GM12878 (cell line): ENCODE measurements around the gene TTLL11. TPM values are rescaled to one million over a fixed set of nuclear protein-coding genes. Genes with fewer than 3 reads are reported as not detected.

Source experiments
- ATAC-seq: fragments of 200-7000 bp; cut with Tn5 transposase; 3 replicates; pipeline ENCODE4 v1.9.1; 2020; ENCODE audit warnings: mild to moderate bottlenecking, moderate library complexity
- BruUV-seq: library from RNA; stranded (reverse); fragments of 400-500 nt; replicated peaks from 2 replicates; lab custom pipeline; 2021; lab: Mats Ljungman, UMichigan
- CTCF ChIA-PET: fragments of 300-600 bp; sonication (Branson Sonifier 250); formaldehyde crosslinking; extraction: SDS; loops from one replicate; lab custom pipeline; 2021; ENCODE audit warnings: inconsistent platforms; lab: Yijun Ruan, JAX
- POLR2A ChIA-PET: fragments of 350-600 bp; formaldehyde crosslinking; extraction: SDS; loops from one replicate; lab custom pipeline; 2021; ENCODE audit warnings: inconsistent platforms; lab: Charles Lee
- RAD21 ChIA-PET: fragments of 300-600 bp; sonication (Branson Sonifier 250); formaldehyde crosslinking; loops from one replicate; lab custom pipeline; 2023; ENCODE audit warnings: antibody characterized with exemption; ENCODE audit not compliant: unreplicated experiment; lab: Charles Lee
- SMC1A ChIA-PET: fragments of 300-600 bp; sonication (Branson Sonifier 250); formaldehyde crosslinking; loops from one replicate; lab custom pipeline; 2023; ENCODE audit not compliant: unreplicated experiment, uncharacterized antibody; lab: Charles Lee
- DNase-seq: peaks from one replicate; pipeline ENCODE4 v3.0.0-alpha.2; 2011; ENCODE audit warnings: low read depth, low spot score
- FAIRE-seq: peaks from 3 replicates; lab custom pipeline; 2011; peaks lifted over from hg19 to GRCh38; lab: Jason Lieb, UNC
- H2AFZ ChIP-seq: 2 replicates; pipeline ENCODE4 v1.6.0; 2011; ENCODE audit warnings: low read depth, low read length, control low read depth; ENCODE audit not compliant: control insufficient read depth
- H3K27ac ChIP-seq: 2 replicates; pipeline ENCODE4 v1.5.1; 2011; ENCODE audit warnings: control low read depth; ENCODE audit not compliant: control insufficient read depth, insufficient read depth
- H3K27me3 ChIP-seq, 2 experiments: replicated peaks in 1 of 2; 2 replicates each; pipeline versions ENCODE4 v1.6.0 to v1.6.1; 2011; ENCODE audit warnings: low read length in 1 of 2; ENCODE audit not compliant: control insufficient read depth in 2 of 2, insufficient read depth in 2 of 2
- H3K36me3 ChIP-seq, 2 experiments: 2 replicates each; pipeline ENCODE4 v1.5.1; 2011; ENCODE audit warnings: low read length in 1 of 2; ENCODE audit not compliant: control insufficient read depth in 2 of 2, insufficient read depth in 2 of 2
- H3K4me1 ChIP-seq: 2 replicates; pipeline ENCODE4 v1.6.1; 2011; ENCODE audit warnings: mild to moderate bottlenecking, low read length, moderate library complexity, mixed read lengths; ENCODE audit not compliant: control insufficient read depth, insufficient read depth
- H3K4me2 ChIP-seq: 2 replicates; pipeline ENCODE4 v1.6.0; 2011; ENCODE audit warnings: control low read depth; ENCODE audit not compliant: control insufficient read depth, insufficient read depth
- H3K4me3 ChIP-seq: fragments of 200-600 bp; sonication (generic); 2 replicates; pipeline ENCODE4 v1.5.1; 2016
- H3K79me2 ChIP-seq: 2 replicates; pipeline ENCODE4 v1.6.0; 2011; ENCODE audit warnings: low read length; ENCODE audit not compliant: control insufficient read depth, insufficient read depth
- H3K9ac ChIP-seq: 2 replicates; pipeline ENCODE4 v1.8.0; 2011; ENCODE audit warnings: low read length, control low read depth, mixed read lengths; ENCODE audit not compliant: control insufficient read depth, insufficient read depth
- H3K9me3 ChIP-seq: replicated peaks from 3 replicates; pipeline ENCODE4 v1.5.1; 2011; ENCODE audit warnings: mild to moderate bottlenecking, low read length; ENCODE audit not compliant: control insufficient read depth, insufficient read depth
- H4K20me1 ChIP-seq: 2 replicates; pipeline ENCODE4 v1.6.0; 2011; ENCODE audit not compliant: control insufficient read depth, insufficient read depth
- CBX3 ChIP-seq: fragments of 200-600 bp; sonication (generic); IDR thresholded peaks from 2 replicates; pipeline ENCODE4 v1.6.1; 2016; ENCODE audit warnings: low read depth, borderline replicate concordance
- CUX1 ChIP-seq: IDR thresholded peaks from 2 replicates; pipeline ENCODE4 v1.6.1; 2012; ENCODE audit warnings: improper control_type of control experiment, low read depth, low read length; ENCODE audit not compliant: insufficient replicate concordance
- EED ChIP-seq: sonication (generic); IDR thresholded peaks from 2 replicates; pipeline ENCODE4 v1.6.1; 2016; ENCODE audit warnings: antibody characterized with exemption, low read depth
- EP300 ChIP-seq, 2 experiments: fragments of 150-350 bp in 1 of 2; IDR thresholded peaks; 2 replicates each; pipeline ENCODE4 v1.6.1; 2011 to 2012; ENCODE audit warnings: low read depth in 2 of 2, low read length in 2 of 2, borderline replicate concordance in 1 of 2, improper control_type of control experiment in 1 of 2, inconsistent platforms in 1 of 2; ENCODE audit not compliant: control insufficient read depth in 1 of 2
- HCFC1 ChIP-seq: fragments of 150-350 bp; IDR thresholded peaks from 2 replicates; pipeline ENCODE4 v1.6.1; 2014; ENCODE audit warnings: low read length
- JUND ChIP-seq: IDR thresholded peaks from 2 replicates; pipeline ENCODE4 v1.6.1; 2012; ENCODE audit warnings: low read depth, mild to moderate bottlenecking, low read length, improper control_type of control experiment, moderate library complexity
- PBX3 ChIP-seq: IDR thresholded peaks from 2 replicates; pipeline ENCODE4 v1.6.1; 2011; ENCODE audit warnings: mild to moderate bottlenecking, low read depth, low read length, moderate library complexity; ENCODE audit not compliant: insufficient replicate concordance
- POLR2AphosphoS2 ChIP-seq: IDR thresholded peaks from 2 replicates; pipeline ENCODE4 v1.6.1; 2011; ENCODE audit warnings: low read depth, mild to moderate bottlenecking, low read length, improper control_type of control experiment, moderate library complexity
- RUNX3 ChIP-seq: IDR thresholded peaks from 2 replicates; pipeline ENCODE4 v1.6.1; 2012; ENCODE audit warnings: low read length, inconsistent platforms
- TCF7 ChIP-seq: IDR thresholded peaks from 2 replicates; pipeline ENCODE4 v1.6.1; 2014; ENCODE audit warnings: antibody characterized with exemption, borderline replicate concordance
- WGBS: methylation state at CpG from one replicate; pipeline ENCODE4 v1.1.6; 2016; ENCODE audit warnings: low lambda C conversion rate; ENCODE audit not compliant: insufficient replicate concordance, insufficient coverage; ENCODE audit errors: missing lambda C conversion rate; 5-methylcytosine and 5-hydroxymethylcytosine counted together
- in situ Hi-C: fragments of 300-500 bp; cut with MboI; formaldehyde crosslinking; loops from 9 replicates; pipeline ENCODE4 v1.14.3; 2018; ENCODE audit warnings: mixed read lengths
- intact Hi-C: fragments of 100-400 bp; cut with micrococcal nuclease; formaldehyde crosslinking; loops from one replicate; pipeline ENCODE4 v1.14.2; 2022; ENCODE audit not compliant: unreplicated experiment
- polyA plus RNA-seq, 11 experiments: library from polyadenylated mRNA; depleted of rRNA in 4 of 11; unstranded in 6 of 11; stranded (reverse) in 5 of 11; fragments of >200 nt; fragmentation: Nextera tagmentation in 4 of 11; fragmentation: Illumina TruSeq in 1 of 11; extraction: Ambion mirVana in 4 of 11; extraction: Trizol in 1 of 11; gene quantifications; 1 replicate in 1 of 11; 2 replicates in 10 of 11; pipeline versions ENCODE4 v1.2.1 to v1.2.3, GENCODE V29; 2011 to 2016; ENCODE audit warnings: inconsistent platforms in 2 of 11, missing spikeins in 2 of 11, low read depth in 1 of 11
- total RNA-seq, 4 experiments: library from RNA; depleted of rRNA in 3 of 4; stranded (reverse); fragments of >200 nt in 3 of 4; fragmentation: Illumina TruSeq in 1 of 4; extraction: Trizol in 1 of 4; gene quantifications; 2 replicates each; pipeline versions ENCODE4 v1.2.1 to v1.2.3, GENCODE V29; 2013 to 2021

The TTLL11 gene
- total and polyA plus RNA-seq, 10 of the 15 experiments (the other 5 are each of a cell fraction or from before 2014, with no cell fraction given), result 1.2 to 3.7 (median 2.9) TPM

GRCh38 chr9:122086873-122087272, 6.2 kb downstream of the TTLL11 start:
- FAIRE-seq, result no peak
- intact Hi-C loops, result no loop called here
- CTCF ChIA-PET, result interaction anchor here (4.5 kb wide), 1 partner anchor 12 kb away, joined by 32 read pairs; no protein-coding TSS in a partner anchor

More at GRCh38 chr9:122086873-122087272, 6.2 kb downstream of the TTLL11 start:
- Histone ChIP-seq H3K4me3 (no peak overlapping the region), H3K36me3 (no peaks in the 10 kb centered on the region), H4K20me1 (no peaks in the 10 kb centered on the region), H3K4me1 (peaks cover 2% of the 10 kb centered on the region; the same call in 1 of the 2 replicates), H3K79me2 (no peaks in the 10 kb centered on the region; the same call in 1 of the 2 replicates), H3K27ac (no peak overlapping the region), H3K4me2 (no peak overlapping the region), H3K9me3 (no peaks in the 10 kb centered on the region), H2AFZ (no peak overlapping the region), H3K27me3 (no peaks in the 10 kb centered on the region), H3K9ac (no peak overlapping the region)
- ChIA-PET SMC1A (no interaction called here), POLR2A (no interaction called here), RAD21 (no interaction called here)
- TF ChIP-seq CBX3 (no peak), JUND (no peak), CUX1 (no peak), EED (no peak), TCF7 (no peak), HCFC1 (no peak), PBX3 (no peak), RUNX3 (no peak), EP300 (IDR thresholded peaks at IDR 0.05; ENCODE audit: borderline replicate concordance in 1 of 2, control insufficient read depth in 1 of 2, low read depth in 2 of 2, low read length in 2 of 2) (no peak), POLR2AphosphoS2 (no peak)
- no TSS peak for BruUV-seq
- no peak for ATAC-seq
- 100% methylated on average over 1 of the region's 1 CpG for WGBS
- in situ Hi-C loops, result no loop called here
- DNase-seq, result no peak
